Measurements from ENCODE around the gene SLC12A4. TPM values are rescaled to one million over a fixed set of nuclear protein-coding genes. Genes with fewer than 3 reads are reported as not detected.

SLC12A4 gene
- total RNA-seq, 2 donors from 2014 or later, result 32.6 to 89.1 TPM

DNA sequence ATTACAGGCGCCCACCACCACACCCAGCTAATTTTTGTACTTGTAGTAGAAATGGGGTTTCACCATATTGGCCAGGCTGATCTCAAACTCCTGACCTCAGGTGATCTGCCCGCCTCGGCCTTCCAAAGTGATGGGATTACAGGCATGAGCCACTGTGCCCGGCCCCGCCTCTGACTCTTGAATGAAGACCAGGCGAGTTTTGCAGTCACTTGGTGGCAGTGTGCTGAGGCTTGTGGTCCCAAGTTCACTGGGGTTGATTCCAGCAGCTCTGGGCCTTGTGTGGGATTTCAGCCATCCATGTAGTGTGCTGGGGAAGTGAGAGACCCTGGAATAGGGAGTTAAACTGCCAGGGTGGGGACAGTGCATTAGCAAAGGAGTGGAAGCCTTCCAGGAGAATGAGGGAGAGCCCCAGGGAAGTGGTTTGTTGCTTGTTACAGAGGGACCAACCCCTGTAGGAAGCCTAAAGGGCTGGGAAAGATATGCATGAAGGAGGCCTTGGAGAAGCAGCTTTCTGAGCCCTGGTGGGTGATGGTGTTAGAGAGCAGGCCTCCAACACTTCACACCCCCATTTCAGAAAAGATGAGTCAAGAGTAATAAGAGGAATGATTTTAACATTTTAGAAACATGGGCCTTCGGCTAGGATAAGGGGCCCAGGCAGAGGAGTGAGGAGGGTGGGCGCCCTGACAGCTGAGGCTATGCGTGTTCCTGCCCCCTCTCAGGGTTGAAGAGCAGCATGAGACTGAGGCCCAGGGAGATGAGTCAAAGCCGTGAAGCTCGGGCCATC lies 60.8 kb downstream of the SLC12A4 start:
- Histone ChIP-seq H3K9me3 (no peaks in the 10 kb centered on the region), H3K4me3 (no peak overlapping the region), H3K27ac (no peak overlapping the region), H3K27me3 (replicated peaks; ENCODE audit: insufficient read depth) (no peaks in the 10 kb centered on the region), H3K4me1 (replicated peaks) (no peaks in the 10 kb centered on the region), H3K36me3 (peaks cover 0 to 16% of the 10 kb centered on the region in 2 donors)
- WGBS, result 93% methylated on average over 11 of the region's 11 CpGs
- TF ChIP-seq POLR2AphosphoS5 (IDR thresholded peaks at IDR 0.05), result no peak
- TF ChIP-seq POLR2A (IDR thresholded peaks at IDR 0.05), result no peak
- TF ChIP-seq, protein P1, sequence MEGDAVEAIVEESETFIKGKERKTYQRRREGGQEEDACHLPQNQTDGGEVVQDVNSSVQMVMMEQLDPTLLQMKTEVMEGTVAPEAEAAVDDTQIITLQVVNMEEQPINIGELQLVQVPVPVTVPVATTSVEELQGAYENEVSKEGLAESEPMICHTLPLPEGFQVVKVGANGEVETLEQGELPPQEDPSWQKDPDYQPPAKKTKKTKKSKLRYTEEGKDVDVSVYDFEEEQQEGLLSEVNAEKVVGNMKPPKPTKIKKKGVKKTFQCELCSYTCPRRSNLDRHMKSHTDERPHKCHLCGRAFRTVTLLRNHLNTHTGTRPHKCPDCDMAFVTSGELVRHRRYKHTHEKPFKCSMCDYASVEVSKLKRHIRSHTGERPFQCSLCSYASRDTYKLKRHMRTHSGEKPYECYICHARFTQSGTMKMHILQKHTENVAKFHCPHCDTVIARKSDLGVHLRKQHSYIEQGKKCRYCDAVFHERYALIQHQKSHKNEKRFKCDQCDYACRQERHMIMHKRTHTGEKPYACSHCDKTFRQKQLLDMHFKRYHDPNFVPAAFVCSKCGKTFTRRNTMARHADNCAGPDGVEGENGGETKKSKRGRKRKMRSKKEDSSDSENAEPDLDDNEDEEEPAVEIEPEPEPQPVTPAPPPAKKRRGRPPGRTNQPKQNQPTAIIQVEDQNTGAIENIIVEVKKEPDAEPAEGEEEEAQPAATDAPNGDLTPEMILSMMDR (IDR thresholded peaks at IDR 0.05), result no peak
- intact Hi-C loops (cut with DNase I), result no loop called here
- no peak for DNase-seq (ENCODE audit: low spot score)

- Histone ChIP-seq H3K36me3 (no peaks in the 10 kb centered on the region), H3K4me3 (no peak overlapping the region), H3K27me3 (replicated peaks; ENCODE audit: insufficient read depth) (no peaks in the 10 kb centered on the region), H3K4me1 (replicated peaks) (no peaks in the 10 kb centered on the region), H3K9me3 (no peaks in the 10 kb centered on the region), H3K27ac (no peak overlapping the region)
- TF ChIP-seq POLR2AphosphoS5 (IDR thresholded peaks at IDR 0.05), result no peak
- TF ChIP-seq POLR2A (IDR thresholded peaks at IDR 0.05), result no peak
- TF ChIP-seq, protein P1 (IDR thresholded peaks at IDR 0.05), result no peak
- DNase-seq (ENCODE audit: low spot score), result no peak
- intact Hi-C loops (cut with DNase I), result no loop called here
- WGBS, result 88% methylated on average over 4 of the region's 4 CpGs
Observed at GRCh38 chr16:67902831-67903230, 65.6 kb downstream of the SLC12A4 start.

- intact Hi-C loops (cut with DNase I), result no loop called here
- H3K4me1 ChIP-seq (replicated peaks), result no peaks in the 10 kb centered on the region
- no peaks in the 10 kb centered on the region for H3K27me3 ChIP-seq (replicated peaks; ENCODE audit: insufficient read depth)
- H3K4me3 ChIP-seq, result no peak overlapping the region
- no peak overlapping the region for H3K27ac ChIP-seq
- TF ChIP-seq POLR2AphosphoS5 (IDR thresholded peaks at IDR 0.05) (no peak), POLR2A (IDR thresholded peaks at IDR 0.05) (no peak)
- TF ChIP-seq, protein P1 (IDR thresholded peaks at IDR 0.05), result no peak
- 92% methylated on average over 5 of the region's 5 CpGs for WGBS
- no peaks in the 10 kb centered on the region for H3K36me3 ChIP-seq
- H3K9me3 ChIP-seq, result no peaks in the 10 kb centered on the region
- DNase-seq (ENCODE audit: low spot score), result no peak
Observed at GRCh38 chr16:67901734-67902133, 66.7 kb downstream of the SLC12A4 start.

GRCh38 chr16:67897231-67897630 lies 71.2 kb downstream of the SLC12A4 start:
- Histone ChIP-seq H3K9me3 (no peaks in the 10 kb centered on the region), H3K27ac (no peak overlapping the region), H3K27me3 (replicated peaks; ENCODE audit: insufficient read depth) (no peaks in the 10 kb centered on the region), H3K36me3 (no peaks in the 10 kb centered on the region), H3K4me3 (no peak overlapping the region), H3K4me1 (replicated peaks) (peaks cover 6% of the 10 kb centered on the region)
- TF ChIP-seq POLR2A (IDR thresholded peaks at IDR 0.05) (no peak), POLR2AphosphoS5 (IDR thresholded peaks at IDR 0.05) (no peak)
- TF ChIP-seq, protein P1 (IDR thresholded peaks at IDR 0.05), result no peak
- DNase-seq (ENCODE audit: low spot score), result no peak
- intact Hi-C loops (cut with DNase I), result no loop called here
- WGBS, result 64% methylated on average over 3 of the region's 3 CpGs
